Sigmoid colon (tissue), 4 donors: ENCODE results near the gene LCP1.

Experiments used
- EP300 ChIP-seq, 4 donors: sonication (generic); formaldehyde crosslinking; IDR thresholded peaks; one replicate each; pipeline ENCODE4 v1.6.1; 2017; ENCODE audit warnings: antibody characterized with exemption in 4 of 4
- POLR2A ChIP-seq, 2 donors: fragments of 450-650 bp; IDR thresholded peaks; one replicate each; pipeline ENCODE4 v1.6.1; 2016; ENCODE audit warnings: antibody characterized with exemption in 2 of 2, mild to moderate bottlenecking in 2 of 2, moderate library complexity in 2 of 2
- TF ChIP-seq, protein P1 (sequence below), 4 experiments: fragments of 450-650 bp in 3 of 4; fragments of 200-600 bp in 1 of 4; IDR thresholded peaks; one replicate each; pipeline ENCODE4 v1.5.1; 2016 to 2019; ENCODE audit warnings: antibody characterized with exemption in 4 of 4, mild to moderate bottlenecking in 3 of 4, moderate library complexity in 2 of 4

DNA sequence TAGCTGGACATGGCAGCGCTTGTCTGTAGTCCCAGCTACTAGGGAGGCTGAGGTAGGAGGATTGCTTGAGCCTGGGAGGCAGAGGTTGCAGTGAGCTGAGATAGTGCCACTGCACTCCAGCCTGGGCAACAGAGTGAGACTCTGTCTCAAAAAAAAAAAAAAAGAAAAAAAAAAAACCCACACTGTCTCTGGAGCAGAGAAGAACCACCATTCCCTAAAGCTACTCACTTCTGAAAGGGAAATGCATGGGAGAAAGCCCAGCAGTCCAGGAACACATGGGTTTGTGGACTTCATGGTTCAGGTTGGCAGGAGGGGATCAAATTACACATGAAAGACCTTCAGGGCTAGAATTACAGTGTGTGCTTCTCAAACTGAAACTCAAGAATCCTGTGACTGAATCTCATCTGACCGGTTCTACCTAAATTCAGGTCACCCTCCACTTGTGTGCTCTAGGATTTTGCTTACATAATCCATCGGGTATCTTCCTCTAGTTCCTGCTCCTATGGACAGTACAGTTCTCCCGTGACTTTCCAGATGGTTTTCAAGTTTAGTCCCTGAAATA is 46.9 kb downstream of the LCP1 start:
- TF ChIP-seq, protein P1, sequence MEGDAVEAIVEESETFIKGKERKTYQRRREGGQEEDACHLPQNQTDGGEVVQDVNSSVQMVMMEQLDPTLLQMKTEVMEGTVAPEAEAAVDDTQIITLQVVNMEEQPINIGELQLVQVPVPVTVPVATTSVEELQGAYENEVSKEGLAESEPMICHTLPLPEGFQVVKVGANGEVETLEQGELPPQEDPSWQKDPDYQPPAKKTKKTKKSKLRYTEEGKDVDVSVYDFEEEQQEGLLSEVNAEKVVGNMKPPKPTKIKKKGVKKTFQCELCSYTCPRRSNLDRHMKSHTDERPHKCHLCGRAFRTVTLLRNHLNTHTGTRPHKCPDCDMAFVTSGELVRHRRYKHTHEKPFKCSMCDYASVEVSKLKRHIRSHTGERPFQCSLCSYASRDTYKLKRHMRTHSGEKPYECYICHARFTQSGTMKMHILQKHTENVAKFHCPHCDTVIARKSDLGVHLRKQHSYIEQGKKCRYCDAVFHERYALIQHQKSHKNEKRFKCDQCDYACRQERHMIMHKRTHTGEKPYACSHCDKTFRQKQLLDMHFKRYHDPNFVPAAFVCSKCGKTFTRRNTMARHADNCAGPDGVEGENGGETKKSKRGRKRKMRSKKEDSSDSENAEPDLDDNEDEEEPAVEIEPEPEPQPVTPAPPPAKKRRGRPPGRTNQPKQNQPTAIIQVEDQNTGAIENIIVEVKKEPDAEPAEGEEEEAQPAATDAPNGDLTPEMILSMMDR (IDR thresholded peaks at IDR 0.05), result no peak
- no peak for TF ChIP-seq EP300 (IDR thresholded peaks at IDR 0.05)
- TF ChIP-seq POLR2A (IDR thresholded peaks at IDR 0.05), result no peak
